Measurements from ENCODE around the gene KCNJ6.

Gene KCNJ6

GRCh38 chr21:37562920-37563640 is 353.2 kb downstream of the KCNJ6 start:
- no peaks in the 10 kb centered on the region for H3K36me3 ChIP-seq (ENCODE audit: control insufficient read depth in 4 of 4, insufficient read depth in 4 of 4, low read length in 3 of 4)
- H3K27me3 ChIP-seq (replicated peaks in 2 of 5; ENCODE audit: control insufficient read depth in 4 of 5, insufficient read depth in 5 of 5, low read length in 4 of 5): no peaks in the 10 kb centered on the region
- peak overlapping the region; percentile 97 to 99 for H3K27ac ChIP-seq (ENCODE audit: insufficient read depth in 1 of 2, low read depth in 1 of 2, low read length in 2 of 2, poor library complexity in 1 of 2, severe bottlenecking in 2 of 2)
- H3K4me3 ChIP-seq (ENCODE audit: control insufficient read depth in 1 of 7, extremely low read depth in 1 of 7, insufficient read depth in 4 of 7, low read depth in 2 of 7, low read length in 6 of 7): peak overlapping the region; percentile 51 to 93 (median 74)
- WGBS (ENCODE audit: insufficient coverage): 49% methylated on average over 22 of the region's 22 CpGs
- no peak for DNase-seq
- POLR2A ChIA-PET: interaction anchor here (0.8 to 1.5 kb wide), 4 partner anchors 8 to 296 kb away, joined by 3 to 7 read pairs (median 5); partner anchors contain the start of gene VPS26C
- CTCF ChIA-PET: interaction anchor here (0.6 to 3.0 kb wide), 10 partner anchors 8 to 84 kb away, joined by 3 to 18 read pairs (median 4); no protein-coding TSS in a partner anchor
- peaks cover 0 to 2% (median 0%) of the 10 kb centered on the region in 5 experiments for H3K9me3 ChIP-seq (ENCODE audit: control extremely low read depth in 1 of 5, control insufficient read depth in 4 of 5, insufficient read depth in 2 of 5, low read depth in 1 of 5, low read length in 4 of 5)
- H3K4me1 ChIP-seq (ENCODE audit: control extremely low read depth in 1 of 4, control insufficient read depth in 4 of 4, insufficient read depth in 4 of 4, low read length in 3 of 4): peaks cover 4 to 36% (median 30%) of the 10 kb centered on the region in 4 experiments

DNA sequence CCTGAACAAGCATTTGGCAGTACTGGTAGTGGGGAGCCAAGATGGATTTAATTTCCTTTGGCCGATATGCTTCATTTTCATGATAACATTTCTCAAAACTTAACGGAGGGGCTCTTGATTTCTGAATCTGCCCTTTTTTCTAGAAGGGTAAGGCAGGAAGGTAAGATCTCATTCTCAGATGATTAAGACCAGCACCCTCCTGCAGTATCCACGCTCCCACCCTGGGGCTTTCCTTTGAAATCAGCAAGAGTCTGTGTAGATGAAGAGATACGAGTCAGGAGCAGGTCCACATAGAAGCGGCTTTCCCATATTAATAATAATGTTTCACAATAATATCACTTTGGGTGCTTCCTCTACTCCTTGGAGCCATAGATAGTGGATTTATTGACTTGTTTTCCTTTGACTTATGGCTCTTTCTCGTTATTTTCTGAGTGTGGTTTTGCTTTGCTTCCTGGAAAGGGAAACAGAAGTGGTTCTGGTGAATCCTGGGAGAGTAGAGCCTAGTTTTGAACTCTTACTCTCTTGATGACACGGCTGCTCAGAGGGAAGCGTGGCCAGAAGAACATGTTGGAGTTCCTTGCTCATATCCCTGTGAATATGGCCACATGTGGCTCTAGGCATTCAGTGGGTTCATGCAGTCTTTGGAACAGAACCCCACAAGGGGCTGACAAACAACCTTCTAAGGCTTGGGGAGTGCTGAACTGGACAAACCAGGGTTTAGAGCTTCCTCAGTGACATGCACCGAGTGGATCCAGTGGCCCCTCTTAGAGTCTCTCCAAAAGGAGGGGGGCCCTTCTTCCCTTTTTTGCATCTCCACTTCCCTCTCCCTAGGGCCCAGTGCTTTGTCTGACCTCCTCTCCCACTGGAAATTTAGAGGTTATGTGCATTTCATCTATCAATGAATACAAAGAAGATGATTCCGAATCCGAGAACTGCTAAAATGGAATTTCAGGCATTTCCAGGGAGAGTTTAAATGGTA is 354.0 kb downstream of the KCNJ6 start:
- DNase-seq: peak in 1 of 3 donors; percentile 31
- Histone ChIP-seq H3K4me1 (ENCODE audit: control extremely low read depth in 1 of 4, control insufficient read depth in 4 of 4, insufficient read depth in 4 of 4, low read length in 3 of 4) (peaks cover 4 to 38% (median 30%) of the 10 kb centered on the region in 4 experiments), H3K27me3 (replicated peaks in 2 of 5; ENCODE audit: control insufficient read depth in 4 of 5, insufficient read depth in 5 of 5, low read length in 4 of 5) (no peaks in the 10 kb centered on the region), H3K36me3 (ENCODE audit: control insufficient read depth in 4 of 4, insufficient read depth in 4 of 4, low read length in 3 of 4) (no peaks in the 10 kb centered on the region), H3K27ac (ENCODE audit: insufficient read depth in 1 of 2, low read depth in 1 of 2, low read length in 2 of 2, poor library complexity in 1 of 2, severe bottlenecking in 2 of 2) (peak overlapping the region in 1 of 2 experiments; percentile 97), H3K9me3 (ENCODE audit: control extremely low read depth in 1 of 5, control insufficient read depth in 4 of 5, insufficient read depth in 2 of 5, low read depth in 1 of 5, low read length in 4 of 5) (peaks cover 0 to 2% (median 0%) of the 10 kb centered on the region in 5 experiments), H3K4me3 (ENCODE audit: control insufficient read depth in 1 of 7, extremely low read depth in 1 of 7, insufficient read depth in 4 of 7, low read depth in 2 of 7, low read length in 6 of 7) (no peak overlapping the region)
- 73% methylated on average over 8 of the region's 11 CpGs for WGBS (ENCODE audit: insufficient coverage)
- ChIA-PET POLR2A (no interaction called here), CTCF (interaction anchor here (0.6 to 3.0 kb wide), 5 partner anchors 8 to 31 kb away, joined by 3 to 18 read pairs (median 7); no protein-coding TSS in a partner anchor)

GRCh38 chr21:37561506-37561905 is 354.8 kb downstream of the KCNJ6 start:
- H3K4me3 ChIP-seq (ENCODE audit: control insufficient read depth in 1 of 7, extremely low read depth in 1 of 7, insufficient read depth in 4 of 7, low read depth in 2 of 7, low read length in 6 of 7): no peak overlapping the region
- 83% methylated on average over 2 of the region's 7 CpGs for WGBS (ENCODE audit: insufficient coverage)
- ChIA-PET POLR2A (no interaction called here), CTCF (no interaction called here)
- peaks cover 4 to 40% (median 30%) of the 10 kb centered on the region in 4 experiments for H3K4me1 ChIP-seq (ENCODE audit: control extremely low read depth in 1 of 4, control insufficient read depth in 4 of 4, insufficient read depth in 4 of 4, low read length in 3 of 4)
- no peaks in the 10 kb centered on the region for H3K36me3 ChIP-seq (ENCODE audit: control insufficient read depth in 4 of 4, insufficient read depth in 4 of 4, low read length in 3 of 4)
- H3K27ac ChIP-seq (ENCODE audit: insufficient read depth in 1 of 2, low read depth in 1 of 2, low read length in 2 of 2, poor library complexity in 1 of 2, severe bottlenecking in 2 of 2): no peak overlapping the region
- no peak for DNase-seq
- H3K27me3 ChIP-seq (replicated peaks in 2 of 5; ENCODE audit: control insufficient read depth in 4 of 5, insufficient read depth in 5 of 5, low read length in 4 of 5): no peaks in the 10 kb centered on the region
- peaks cover 0 to 2% (median 0%) of the 10 kb centered on the region in 5 experiments for H3K9me3 ChIP-seq (ENCODE audit: control extremely low read depth in 1 of 5, control insufficient read depth in 4 of 5, insufficient read depth in 2 of 5, low read depth in 1 of 5, low read length in 4 of 5)

- Histone ChIP-seq H3K4me1 (ENCODE audit: control extremely low read depth in 1 of 4, control insufficient read depth in 4 of 4, insufficient read depth in 4 of 4, low read length in 3 of 4) (peaks cover 4 to 34% (median 29%) of the 10 kb centered on the region in 4 experiments), H3K27me3 (replicated peaks in 2 of 5; ENCODE audit: control insufficient read depth in 4 of 5, insufficient read depth in 5 of 5, low read length in 4 of 5) (no peaks in the 10 kb centered on the region), H3K4me3 (ENCODE audit: control insufficient read depth in 1 of 7, extremely low read depth in 1 of 7, insufficient read depth in 4 of 7, low read depth in 2 of 7, low read length in 6 of 7) (no peak overlapping the region), H3K27ac (ENCODE audit: insufficient read depth in 1 of 2, low read depth in 1 of 2, low read length in 2 of 2, poor library complexity in 1 of 2, severe bottlenecking in 2 of 2) (no peak overlapping the region), H3K9me3 (ENCODE audit: control extremely low read depth in 1 of 5, control insufficient read depth in 4 of 5, insufficient read depth in 2 of 5, low read depth in 1 of 5, low read length in 4 of 5) (peaks cover 0 to 2% (median 0%) of the 10 kb centered on the region in 5 experiments), H3K36me3 (ENCODE audit: control insufficient read depth in 4 of 4, insufficient read depth in 4 of 4, low read length in 3 of 4) (no peaks in the 10 kb centered on the region)
- CTCF ChIA-PET: no interaction called here
- 97% methylated on average over 5 of the region's 5 CpGs for WGBS (ENCODE audit: insufficient coverage)
- POLR2A ChIA-PET: no interaction called here
- DNase-seq: no peak
Observed at GRCh38 chr21:37560385-37560784, 355.9 kb downstream of the KCNJ6 start.

- WGBS (ENCODE audit: insufficient coverage): 96% methylated on average over 7 of the region's 8 CpGs
Observed at GRCh38 chr21:37558676-37559211, 357.5 kb downstream of the KCNJ6 start.

More at GRCh38 chr21:37558676-37559211, 357.5 kb downstream of the KCNJ6 start:
- Histone ChIP-seq H3K9me3 (ENCODE audit: control extremely low read depth in 1 of 5, control insufficient read depth in 4 of 5, insufficient read depth in 2 of 5, low read depth in 1 of 5, low read length in 4 of 5) (peaks cover 0 to 2% (median 0%) of the 10 kb centered on the region in 5 experiments), H3K4me3 (ENCODE audit: control insufficient read depth in 1 of 7, extremely low read depth in 1 of 7, insufficient read depth in 4 of 7, low read depth in 2 of 7, low read length in 6 of 7) (no peak overlapping the region), H3K27ac (ENCODE audit: insufficient read depth in 1 of 2, low read depth in 1 of 2, low read length in 2 of 2, poor library complexity in 1 of 2, severe bottlenecking in 2 of 2) (no peak overlapping the region), H3K27me3 (replicated peaks in 2 of 5; ENCODE audit: control insufficient read depth in 4 of 5, insufficient read depth in 5 of 5, low read length in 4 of 5) (no peaks in the 10 kb centered on the region), H3K36me3 (ENCODE audit: control insufficient read depth in 4 of 4, insufficient read depth in 4 of 4, low read length in 3 of 4) (no peaks in the 10 kb centered on the region), H3K4me1 (ENCODE audit: control extremely low read depth in 1 of 4, control insufficient read depth in 4 of 4, insufficient read depth in 4 of 4, low read length in 3 of 4) (peaks cover 0 to 19% (median 14%) of the 10 kb centered on the region in 4 experiments)
- CTCF ChIA-PET: no interaction called here
- POLR2A ChIA-PET: no interaction called here
- DNase-seq: no peak

Data from common myeloid progenitor, CD34-positive (primary cell).